BE2C (cell line): ENCODE measurements around the gene OXNAD1.

Experiments
- DNase-seq: peaks from one replicate; pipeline ENCODE4 v3.0.0-alpha.2; 2020
- H3K27me3 ChIP-seq: fragments of 250-450 bp; sonication (Bioruptor Pico); 2 replicates; pipeline ENCODE4 v1.5.1; 2020; ENCODE audit warnings: mild to moderate bottlenecking
- H3K36me3 ChIP-seq: fragments of 250-450 bp; sonication (Bioruptor Pico); 2 replicates; pipeline ENCODE4 v1.5.1; 2020; ENCODE audit warnings: mild to moderate bottlenecking
- H3K4me1 ChIP-seq: fragments of 250-450 bp; sonication (Bioruptor Pico); 2 replicates; pipeline ENCODE4 v1.5.1; 2020
- H3K4me3 ChIP-seq: 2 replicates; pipeline ENCODE4 v1.5.1; 2011; ENCODE audit warnings: low read depth, low read length
- H3K9me3 ChIP-seq: fragments of 250-450 bp; sonication (Bioruptor Pico); 2 replicates; pipeline ENCODE4 v1.5.1; 2020
- CTCF ChIP-seq: IDR thresholded peaks from 2 replicates; pipeline ENCODE4 v1.5.1; 2012; ENCODE audit warnings: mild to moderate bottlenecking, low read depth, low read length

The OXNAD1 gene

GRCh38 chr3:16297997-16298885 lies 33.2 kb downstream of the OXNAD1 start:
- Histone ChIP-seq H3K4me3 (no peak overlapping the region), H3K9me3 (no peaks in the 10 kb centered on the region), H3K27me3 (no peaks in the 10 kb centered on the region), H3K4me1 (no peaks in the 10 kb centered on the region), H3K36me3 (no peaks in the 10 kb centered on the region)
- no peak for TF ChIP-seq CTCF
- no peak for DNase-seq

- no peaks in the 10 kb centered on the region for H3K36me3 ChIP-seq
Measured at GRCh38 chr3:16298891-16299290, 33.9 kb downstream of the OXNAD1 start.

GRCh38 chr3:16299746-16300145 lies 34.7 kb downstream of the OXNAD1 start:
- no peak for DNase-seq
- TF ChIP-seq CTCF = no peak
- no peaks in the 10 kb centered on the region for H3K4me1 ChIP-seq
- no peaks in the 10 kb centered on the region for H3K9me3 ChIP-seq
- no peaks in the 10 kb centered on the region for H3K36me3 ChIP-seq
- H3K27me3 ChIP-seq = no peaks in the 10 kb centered on the region
- no peak overlapping the region for H3K4me3 ChIP-seq

More at GRCh38 chr3:16298891-16299290, 33.9 kb downstream of the OXNAD1 start:
- Histone ChIP-seq H3K9me3 (no peaks in the 10 kb centered on the region), H3K4me1 (no peaks in the 10 kb centered on the region), H3K4me3 (no peak overlapping the region), H3K27me3 (no peaks in the 10 kb centered on the region)
- no peak for TF ChIP-seq CTCF
- no peak for DNase-seq

- Histone ChIP-seq H3K4me1 (no peaks in the 10 kb centered on the region), H3K4me3 (no peak overlapping the region), H3K27me3 (no peaks in the 10 kb centered on the region), H3K36me3 (no peaks in the 10 kb centered on the region), H3K9me3 (no peaks in the 10 kb centered on the region)
- no peak for TF ChIP-seq CTCF
- no peak for DNase-seq
Measured at GRCh38 chr3:16300307-16300706, 35.3 kb downstream of the OXNAD1 start.

- no peaks in the 10 kb centered on the region for H3K9me3 ChIP-seq
- no peaks in the 10 kb centered on the region for H3K36me3 ChIP-seq
- H3K4me1 ChIP-seq = no peaks in the 10 kb centered on the region
- no peak overlapping the region for H3K4me3 ChIP-seq
- no peak for DNase-seq
- no peaks in the 10 kb centered on the region for H3K27me3 ChIP-seq
- TF ChIP-seq CTCF = no peak
Measured at GRCh38 chr3:16300881-16301359, 35.9 kb downstream of the OXNAD1 start.

- Histone ChIP-seq H3K4me3 (no peak overlapping the region), H3K4me1 (no peaks in the 10 kb centered on the region), H3K9me3 (no peaks in the 10 kb centered on the region), H3K36me3 (no peaks in the 10 kb centered on the region), H3K27me3 (no peaks in the 10 kb centered on the region)
- no peak for DNase-seq
- no peak for TF ChIP-seq CTCF
Measured at GRCh38 chr3:16301507-16301906, 36.5 kb downstream of the OXNAD1 start.
